COR-L47 (cell line): ENCODE data around the gene FNDC11.
"Not testable (repeated sequence)": the region's sequence is repeated elsewhere in the genome, so short reads cannot be mapped to it uniquely, and the experiment has no call there.

Experiments used
- DNase-seq: peaks from one replicate; lab custom pipeline; 2025; lab: John Stamatoyannopoulos, UW

The FNDC11 gene

DNA sequence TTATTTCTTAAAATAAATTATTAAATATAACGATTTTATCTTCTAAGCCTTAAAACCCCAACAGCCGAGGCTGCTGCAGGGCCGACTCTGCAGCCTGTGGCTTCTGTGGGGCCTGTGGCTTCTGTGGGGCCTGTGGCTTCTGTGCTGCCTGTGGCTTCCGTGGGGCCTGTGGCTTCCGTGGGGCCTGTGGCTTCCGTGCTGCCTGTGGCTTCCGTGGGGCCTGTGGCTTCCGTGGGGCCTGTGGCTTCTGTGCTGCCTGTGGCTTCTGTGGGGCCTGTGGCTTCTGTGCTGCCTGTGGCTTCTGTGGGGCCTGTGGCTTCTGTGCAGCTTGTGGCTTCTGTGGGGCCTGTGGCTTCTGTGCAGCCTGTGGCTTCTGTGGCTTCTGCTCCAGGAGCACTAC, 47.7 kb downstream of the FNDC11 start:
- not testable (repeated sequence) for DNase-seq

- DNase-seq = no peak
Observed at GRCh38 chr20:63602321-63602720, 48.4 kb downstream of the FNDC11 start.
